RCC 7860 (cell line): ENCODE data around the gene VARS1.

Experiments used
- DNase-seq: peaks from one replicate; pipeline ENCODE4 v3.0.0-alpha.2; 2015; ENCODE audit warnings: low spot score
- FAIRE-seq: peaks from 2 replicates; lab custom pipeline; 2012; peaks lifted over from hg19 to GRCh38; lab: Jason Lieb, UNC

VARS1 gene

GRCh38 chr6:31775633-31776484 lies 19.7 kb downstream of the VARS1 start:
- FAIRE-seq (no peak), DNase-seq (no peak)

GRCh38 chr6:31775184-31775583 lies 20.4 kb downstream of the VARS1 start:
- FAIRE-seq (no peak), DNase-seq (no peak)

GRCh38 chr6:31771992-31772358 lies 23.6 kb downstream of the VARS1 start:
- no peak for FAIRE-seq
- no peak for DNase-seq

- FAIRE-seq = no peak
- no peak for DNase-seq
Measured at GRCh38 chr6:31770860-31771259, 24.7 kb downstream of the VARS1 start.

GRCh38 chr6:31769684-31770371 lies 25.7 kb downstream of the VARS1 start:
- FAIRE-seq (no peak), DNase-seq (peak; percentile 15)

GRCh38 chr6:31768363-31769257 lies 26.9 kb downstream of the VARS1 start:
- no peak for FAIRE-seq
- no peak for DNase-seq

GRCh38 chr6:31767096-31767645 lies 28.4 kb downstream of the VARS1 start:
- FAIRE-seq (no peak), DNase-seq (no peak)

- FAIRE-seq = no peak
- DNase-seq = no peak
Measured at GRCh38 chr6:31765910-31766794, 29.4 kb downstream of the VARS1 start.

GRCh38 chr6:31765559-31765909 lies 30.0 kb downstream of the VARS1 start:
- DNase-seq (no peak), FAIRE-seq (no peak)

- no peak for FAIRE-seq
- DNase-seq = no peak
Measured at GRCh38 chr6:31764198-31764597, 31.4 kb downstream of the VARS1 start.

- no peak for DNase-seq
Measured at GRCh38 chr6:31763619-31763940, 32.0 kb downstream of the VARS1 start.

GRCh38 chr6:31762878-31763618 lies 32.5 kb downstream of the VARS1 start:
- FAIRE-seq = no peak
- DNase-seq = no peak

More at GRCh38 chr6:31763619-31763940, 32.0 kb downstream of the VARS1 start:
- no peak for FAIRE-seq

- DNase-seq (no peak), FAIRE-seq (no peak)
Measured at GRCh38 chr6:31762356-31762755, 33.2 kb downstream of the VARS1 start, which contains the start of gene SAPCD1. TSS of gene SAPCD1 (plus strand) at chr6:31762656. CDS start at chr6:31763055, 399 bp downstream.

GRCh38 chr6:31761343-31761742 lies 34.2 kb downstream of the VARS1 start:
- FAIRE-seq (no peak), DNase-seq (no peak)

- no peak for DNase-seq
- no peak for FAIRE-seq
Measured at GRCh38 chr6:31760790-31761189, 34.8 kb downstream of the VARS1 start.

GRCh38 chr6:31758281-31758680 lies 37.3 kb downstream of the VARS1 start:
- no peak for FAIRE-seq

GRCh38 chr6:31752739-31753319 lies 42.7 kb downstream of the VARS1 start:
- FAIRE-seq = peak; percentile 63
- DNase-seq = peak; percentile 70

More at GRCh38 chr6:31758281-31758680, 37.3 kb downstream of the VARS1 start:
- no peak for DNase-seq

GRCh38 chr6:31750411-31751022 lies 45.0 kb downstream of the VARS1 start:
- FAIRE-seq (no peak), DNase-seq (no peak)
